PC-9 (cell line): Measurements from ENCODE around the gene PPP2R2B. TPM values are rescaled to one million over a fixed set of nuclear protein-coding genes. Genes with fewer than 3 reads are reported as not detected.

ENCODE experiments used
- BruUV-seq: library from RNA; stranded (reverse); fragments of 400-500 nt; replicated peaks from 2 replicates; lab custom pipeline; 2021; lab: Mats Ljungman, UMichigan
- CTCF ChIA-PET: fragments of 300-600 bp; sonication (Branson Sonifier 250); formaldehyde crosslinking; loops from one replicate; lab custom pipeline; 2022; ENCODE audit warnings: antibody characterized with exemption; lab: Charles Lee
- POLR2A ChIA-PET: fragments of 300-600 bp; sonication (Branson Sonifier 250); formaldehyde crosslinking; loops from one replicate; lab custom pipeline; 2022; ENCODE audit warnings: antibody characterized with exemption; ENCODE audit not compliant: unreplicated experiment; lab: Charles Lee
- DNase-seq, 2 experiments: peaks; one replicate each; pipeline versions ENCODE4 v3.0.0 to v3.0.0-alpha.2; 2015 to 2022; ENCODE audit warnings: mixed read lengths in 1 of 2
- H2AFZ ChIP-seq: fragments of 200-600 bp; sonication (generic); 2 replicates; pipeline ENCODE4 v1.8.1; 2017; ENCODE audit warnings: antibody characterized with exemption
- H3F3A ChIP-seq: fragments of 200-600 bp; sonication (generic); 2 replicates; pipeline ENCODE4 v1.8.1; 2017; ENCODE audit warnings: antibody characterized with exemption, mild to moderate bottlenecking, low read depth; ENCODE audit not compliant: insufficient read depth
- H3K27ac ChIP-seq: fragments of 200-600 bp; sonication (generic); 2 replicates; pipeline ENCODE4 v1.6.1; 2016; ENCODE audit warnings: mixed run types
- H3K27me3 ChIP-seq: fragments of 200-600 bp; sonication (generic); 2 replicates; pipeline ENCODE4 v1.6.1; 2016; ENCODE audit warnings: low read depth, mixed run types; ENCODE audit not compliant: insufficient read depth
- H3K36me3 ChIP-seq: fragments of 200-600 bp; sonication (generic); 2 replicates; pipeline ENCODE4 v1.6.1; 2016; ENCODE audit warnings: low read depth, mixed run types
- H3K4me1 ChIP-seq: fragments of 200-600 bp; sonication (generic); replicated peaks from 2 replicates; pipeline ENCODE4 v1.6.1; 2016; ENCODE audit warnings: mixed run types; ENCODE audit not compliant: insufficient read depth
- H3K4me2 ChIP-seq: fragments of 200-600 bp; sonication (generic); 2 replicates; pipeline ENCODE4 v1.6.1; 2017; ENCODE audit warnings: mixed run types
- H3K4me3 ChIP-seq: fragments of 200-600 bp; sonication (generic); 2 replicates; pipeline ENCODE4 v1.6.1; 2016; ENCODE audit warnings: mixed run types
- H3K79me2 ChIP-seq: fragments of 200-600 bp; sonication (generic); 2 replicates; pipeline ENCODE4 v1.6.1; 2017; ENCODE audit warnings: low read depth, mixed run types
- H3K9me2 ChIP-seq: fragments of 200-600 bp; sonication (generic); 2 replicates; pipeline ENCODE4 v1.8.1; 2017; ENCODE audit warnings: mild to moderate bottlenecking; ENCODE audit not compliant: insufficient read depth
- H3K9me3 ChIP-seq: fragments of 200-600 bp; sonication (generic); 2 replicates; pipeline ENCODE4 v1.8.1; 2016; ENCODE audit warnings: low read depth; ENCODE audit not compliant: insufficient read depth
- H4K20me1 ChIP-seq: fragments of 200-600 bp; sonication (generic); 2 replicates; pipeline ENCODE4 v1.8.1; 2017; ENCODE audit not compliant: insufficient read depth
- EZH2 ChIP-seq: fragments of 200-600 bp; sonication (generic); IDR thresholded peaks from 2 replicates; pipeline ENCODE4 v1.8.0; 2017; ENCODE audit warnings: antibody characterized with exemption, low read depth
- intact Hi-C: fragments of 100-400 bp; cut with micrococcal nuclease; formaldehyde crosslinking; loops from one replicate; pipeline ENCODE4 v1.10.0; 2022; ENCODE audit not compliant: unreplicated experiment
- total RNA-seq: library from RNA; stranded (reverse); gene quantifications from 2 replicates; pipeline ENCODE4 v1.2.3, GENCODE V29; 2021
- TF ChIP-seq, protein P1 (sequence below): fragments of 200-600 bp; sonication (generic); conservative IDR thresholded peaks from 2 replicates; pipeline ENCODE4 v1.6.1; 2017; ENCODE audit warnings: mixed run types, antibody characterized with exemption, mild to moderate bottlenecking, moderate library complexity

Gene PPP2R2B
- total RNA-seq, 1 experiment from 2014 or later: not detected

- intact Hi-C loops: no loop called here
- Histone ChIP-seq H3K4me1 (no peaks in the 10 kb centered on the region), H3K27me3 (peaks cover 42% of the 10 kb centered on the region), H3K9me2 (no peaks in the 10 kb centered on the region), H3K27ac (no peak overlapping the region), H2AFZ (no peak overlapping the region), H3K9me3 (no peaks in the 10 kb centered on the region), H3K36me3 (no peaks in the 10 kb centered on the region), H4K20me1 (no peaks in the 10 kb centered on the region), H3K79me2 (no peaks in the 10 kb centered on the region), H3F3A (no peaks in the 10 kb centered on the region), H3K4me3 (no peak overlapping the region), H3K4me2 (no peak overlapping the region)
- BruUV-seq: no TSS peak
- POLR2A ChIA-PET: no interaction called here
- CTCF ChIA-PET: no interaction called here
- DNase-seq: no peak
- TF ChIP-seq EZH2: no peak
- TF ChIP-seq, protein P1, sequence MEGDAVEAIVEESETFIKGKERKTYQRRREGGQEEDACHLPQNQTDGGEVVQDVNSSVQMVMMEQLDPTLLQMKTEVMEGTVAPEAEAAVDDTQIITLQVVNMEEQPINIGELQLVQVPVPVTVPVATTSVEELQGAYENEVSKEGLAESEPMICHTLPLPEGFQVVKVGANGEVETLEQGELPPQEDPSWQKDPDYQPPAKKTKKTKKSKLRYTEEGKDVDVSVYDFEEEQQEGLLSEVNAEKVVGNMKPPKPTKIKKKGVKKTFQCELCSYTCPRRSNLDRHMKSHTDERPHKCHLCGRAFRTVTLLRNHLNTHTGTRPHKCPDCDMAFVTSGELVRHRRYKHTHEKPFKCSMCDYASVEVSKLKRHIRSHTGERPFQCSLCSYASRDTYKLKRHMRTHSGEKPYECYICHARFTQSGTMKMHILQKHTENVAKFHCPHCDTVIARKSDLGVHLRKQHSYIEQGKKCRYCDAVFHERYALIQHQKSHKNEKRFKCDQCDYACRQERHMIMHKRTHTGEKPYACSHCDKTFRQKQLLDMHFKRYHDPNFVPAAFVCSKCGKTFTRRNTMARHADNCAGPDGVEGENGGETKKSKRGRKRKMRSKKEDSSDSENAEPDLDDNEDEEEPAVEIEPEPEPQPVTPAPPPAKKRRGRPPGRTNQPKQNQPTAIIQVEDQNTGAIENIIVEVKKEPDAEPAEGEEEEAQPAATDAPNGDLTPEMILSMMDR: no peak
Observed at GRCh38 chr5:146675636-146676035, 202.9 kb downstream of the PPP2R2B start.

GRCh38 chr5:146672866-146673265, 205.7 kb downstream of the PPP2R2B start:
- H3K27ac ChIP-seq: no peak overlapping the region
- H4K20me1 ChIP-seq: no peaks in the 10 kb centered on the region
- no peak overlapping the region for H3K4me3 ChIP-seq
- intact Hi-C loops: no loop called here
- no peaks in the 10 kb centered on the region for H3K79me2 ChIP-seq
- ChIA-PET POLR2A (no interaction called here), CTCF (no interaction called here)
- no peaks in the 10 kb centered on the region for H3K4me1 ChIP-seq
- H3K27me3 ChIP-seq: peaks cover 40% of the 10 kb centered on the region
- H3K9me2 ChIP-seq: no peaks in the 10 kb centered on the region
- H2AFZ ChIP-seq: no peak overlapping the region
- no TSS peak for BruUV-seq
- no peak for TF ChIP-seq EZH2
- TF ChIP-seq, protein P1: no peak
- H3K9me3 ChIP-seq: no peaks in the 10 kb centered on the region
- no peaks in the 10 kb centered on the region for H3K36me3 ChIP-seq
- H3F3A ChIP-seq: no peaks in the 10 kb centered on the region
- no peak overlapping the region for H3K4me2 ChIP-seq
- DNase-seq: no peak

GRCh38 chr5:146671561-146672295, 206.8 kb downstream of the PPP2R2B start:
- Histone ChIP-seq H3K79me2 (no peaks in the 10 kb centered on the region), H3K36me3 (no peaks in the 10 kb centered on the region), H3K27me3 (peaks cover 32% of the 10 kb centered on the region), H3K4me1 (no peaks in the 10 kb centered on the region), H3K4me2 (no peak overlapping the region), H3K4me3 (no peak overlapping the region), H2AFZ (no peak overlapping the region), H3K9me3 (no peaks in the 10 kb centered on the region), H4K20me1 (no peaks in the 10 kb centered on the region), H3K27ac (no peak overlapping the region), H3K9me2 (no peaks in the 10 kb centered on the region), H3F3A (no peaks in the 10 kb centered on the region)
- ChIA-PET POLR2A (no interaction called here), CTCF (interaction anchor here (0.6 kb wide), 1 partner anchor 67 kb away, joined by 5 read pairs; no protein-coding TSS in a partner anchor)
- intact Hi-C loops: no loop called here
- DNase-seq: no peak
- no TSS peak for BruUV-seq
- TF ChIP-seq, protein P1: no peak
- TF ChIP-seq EZH2: no peak
